K562 (cell line): ENCODE data around the gene COL16A1. TPM values are rescaled to one million over a fixed set of nuclear protein-coding genes. Genes with fewer than 3 reads are reported as not detected.

Source experiments
- ATF6 ChIP-seq: sonication (generic); formaldehyde crosslinking; IDR thresholded peaks from 2 replicates; pipeline ENCODE4 v1.4.0; 2020; ENCODE audit warnings: mild to moderate bottlenecking, missing genetic modification reagents
- FOXO4 ChIP-seq: fragments of 450-650 bp; formaldehyde crosslinking; IDR thresholded peaks from 2 replicates; pipeline ENCODE4 v1.4.0; 2020; ENCODE audit warnings: mild to moderate bottlenecking, moderate library complexity
- MEF2A ChIP-seq: IDR thresholded peaks from 2 replicates; pipeline ENCODE4 v1.6.1; 2011; ENCODE audit warnings: low read depth, mild to moderate bottlenecking, low read length, moderate library complexity; ENCODE audit not compliant: control insufficient read depth
- PATZ1 ChIP-seq: fragments of 250-450 bp; sonication (Bioruptor Pico); IDR thresholded peaks from 2 replicates; pipeline ENCODE4 v1.5.0; 2020; ENCODE audit warnings: mild to moderate bottlenecking, borderline replicate concordance
- PHF20 ChIP-seq: fragments of 450-650 bp; IDR thresholded peaks from 2 replicates; pipeline ENCODE4 v1.6.1; 2018; ENCODE audit not compliant: partially characterized antibody
- USF2 ChIP-seq: sonication (generic); formaldehyde crosslinking; IDR thresholded peaks from 2 replicates; pipeline ENCODE4 v1.5.0; 2020; ENCODE audit warnings: missing genetic modification reagents
- polyA plus RNA-seq, 8 experiments: library from polyadenylated mRNA; depleted of rRNA in 4 of 8; stranded (reverse) in 5 of 8; unstranded in 3 of 8; fragments of >200 nt; fragmentation: Nextera tagmentation in 2 of 8; fragmentation: Illumina TruSeq in 1 of 8; extraction: Ambion mirVana in 2 of 8; extraction: Trizol in 1 of 8; gene quantifications; 2 replicates each; pipeline versions ENCODE4 v1.2.1 to v1.2.3, GENCODE V29; 2011 to 2014; ENCODE audit warnings: inconsistent platforms in 1 of 8, missing spikeins in 1 of 8
- total RNA-seq, 7 experiments: library from RNA; depleted of rRNA in 6 of 7; stranded (reverse); fragments of >200 nt in 6 of 7; fragmentation: Illumina TruSeq in 2 of 7; extraction: Trizol in 2 of 7; gene quantifications; 2 replicates each; pipeline versions ENCODE4 v1.2.1 to v1.2.3, GENCODE V29; 2011 to 2021; ENCODE audit warnings: low replicate concordance in 1 of 7

COL16A1 gene
- total and polyA plus RNA-seq, 9 of the 15 experiments (the other 6 are each of a cell fraction or from before 2014, with no cell fraction given), result 0.11 to 0.60 (median 0.11) TPM; not detected in 6

GRCh38 chr1:31742462-31743212 is 38.8 kb upstream of the COL16A1 start (continued):
- TF ChIP-seq USF2 (CRISPR knock-in tag), result peak; percentile 69
- TF ChIP-seq ATF6 (CRISPR knock-in tag), result no peak
- no peak for TF ChIP-seq FOXO4
- TF ChIP-seq PHF20, result peak; percentile 28
- TF ChIP-seq MEF2A, result no peak
- no peak for TF ChIP-seq PATZ1 (CRISPR knock-in tag)
